Body of pancreas (tissue), 4 donors: ENCODE data around the gene FBXW8. TPM values are rescaled to one million over a fixed set of nuclear protein-coding genes. Genes with fewer than 3 reads are reported as not detected.
A peak's percentile ranks its signal among the peaks of the same experiment; 100 is the strongest.

Source experiments
- ATAC-seq: fragments of 150-250 bp; one replicate; pipeline ENCODE4 v1.9.1; 2016
- DNase-seq, 4 donors: peaks; one replicate each; pipeline ENCODE4 v3.0.0-alpha.2; 2019
- H3K27ac ChIP-seq, 4 donors: fragments of 200-600 bp; sonication (generic); 1 replicate in 3 of 4; 2 replicates in 1 of 4; pipeline versions ENCODE4 v1.5.1 to v1.6.1; 2016 to 2019; ENCODE audit warnings: mild to moderate bottlenecking in 1 of 4, mixed read lengths in 1 of 4, moderate library complexity in 1 of 4
- H3K27me3 ChIP-seq, 2 donors: fragments of 200-600 bp; sonication (generic); one replicate each; pipeline ENCODE4 v1.6.0; 2016; ENCODE audit warnings: mild to moderate bottlenecking in 1 of 2
- H3K36me3 ChIP-seq, 2 donors: fragments of 200-600 bp; sonication (generic); replicated peaks in 1 of 2; 2 replicates each; pipeline ENCODE4 v1.5.1; 2016; ENCODE audit warnings: low read depth in 2 of 2; ENCODE audit not compliant: insufficient read depth in 1 of 2
- H3K4me1 ChIP-seq: fragments of 200-600 bp; sonication (generic); one replicate; pipeline ENCODE4 v1.6.0; 2016
- H3K4me3 ChIP-seq, 2 donors: fragments of 200-600 bp; sonication (generic); 1 replicate in 1 of 2; 2 replicates in 1 of 2; pipeline ENCODE4 v1.5.1; 2016 to 2019
- H3K9me3 ChIP-seq, 3 donors: fragments of 200-600 bp; sonication (generic); 1 replicate in 2 of 3; 2 replicates in 1 of 3; pipeline ENCODE4 v1.5.1; 2016
- CTCF ChIP-seq, 7 experiments: fragments of 450-650 bp in 4 of 7; fragments of 200-600 bp in 3 of 7; sonication (generic) in 3 of 7; IDR thresholded peaks; one replicate each; pipeline ENCODE4 v1.5.1; 2016 to 2019; ENCODE audit warnings: antibody characterized with exemption in 7 of 7
- POLR2A ChIP-seq, 3 donors: fragments of 450-650 bp; IDR thresholded peaks; one replicate each; pipeline ENCODE4 v1.6.1; 2016; ENCODE audit warnings: antibody characterized with exemption in 3 of 3, mild to moderate bottlenecking in 2 of 3
- WGBS, 2 donors: methylation state at CpG; one replicate each; pipeline ENCODE4 v1.1.5; 2017; 5-methylcytosine and 5-hydroxymethylcytosine counted together
- intact Hi-C: fragments of 100-400 bp; cut with DNase I; formaldehyde crosslinking; loops from one replicate; pipeline ENCODE4 v1.15.1; 2023
- total RNA-seq, 2 donors: library from RNA; depleted of rRNA; stranded (reverse); fragments of >200 nt; gene quantifications; one replicate each; pipeline ENCODE4 v1.1.0, GENCODE V29; 2016

The FBXW8 gene
- total RNA-seq, 2 donors from 2014 or later: 12.7 to 35.3 TPM

- H3K4me3 ChIP-seq: no peak overlapping the region
- TF ChIP-seq CTCF (IDR thresholded peaks at IDR 0.05) (no peak), POLR2A (IDR thresholded peaks at IDR 0.05) (no peak)
- intact Hi-C loops: no loop called here
- WGBS, 2 donors: 93 to 100% methylated on average over 1 of the region's 1 CpG
- no peak overlapping the region for H3K27ac ChIP-seq
- no peaks in the 10 kb centered on the region for H3K9me3 ChIP-seq
- peaks cover 61% of the 10 kb centered on the region for H3K4me1 ChIP-seq
- ATAC-seq (no peak), DNase-seq (no peak)
- H3K36me3 ChIP-seq: no peaks in the 10 kb centered on the region
- no peaks in the 10 kb centered on the region for H3K27me3 ChIP-seq
These were observed 4.6 kb downstream of the FBXW8 start for GRCh38 chr12:116915326-116915725.

GRCh38 chr12:116916122-116916521 lies 5.4 kb downstream of the FBXW8 start:
- peaks cover 63% of the 10 kb centered on the region for H3K4me1 ChIP-seq
- ATAC-seq (no peak), DNase-seq (no peak)
- no peaks in the 10 kb centered on the region for H3K9me3 ChIP-seq
- no peak overlapping the region for H3K27ac ChIP-seq
- TF ChIP-seq CTCF (IDR thresholded peaks at IDR 0.05): no peak
- TF ChIP-seq POLR2A (IDR thresholded peaks at IDR 0.05): no peak
- intact Hi-C loops: no loop called here
- no peaks in the 10 kb centered on the region for H3K36me3 ChIP-seq
- no peak overlapping the region for H3K4me3 ChIP-seq
- no peaks in the 10 kb centered on the region for H3K27me3 ChIP-seq

- ATAC-seq: peak; percentile 46
These were observed 6.0 kb downstream of the FBXW8 start for GRCh38 chr12:116916714-116917114.

GRCh38 chr12:116918464-116918863 lies 7.7 kb downstream of the FBXW8 start:
- no peak overlapping the region for H3K4me3 ChIP-seq
- H3K27ac ChIP-seq: no peak overlapping the region
- WGBS, 2 donors: 92 to 95% methylated on average over 2 of the region's 2 CpGs
- TF ChIP-seq CTCF (IDR thresholded peaks at IDR 0.05): no peak
- H3K27me3 ChIP-seq: no peaks in the 10 kb centered on the region
- intact Hi-C loops: no loop called here
- peaks cover 46% of the 10 kb centered on the region for H3K4me1 ChIP-seq
- no peaks in the 10 kb centered on the region for H3K9me3 ChIP-seq
- DNase-seq (no peak), ATAC-seq (no peak)
- no peaks in the 10 kb centered on the region for H3K36me3 ChIP-seq

More at GRCh38 chr12:116916714-116917114, 6.0 kb downstream of the FBXW8 start:
- WGBS, 2 donors: 72 to 76% methylated on average over 5 of the region's 5 CpGs
- TF ChIP-seq POLR2A (IDR thresholded peaks at IDR 0.05) (no peak), CTCF (IDR thresholded peaks at IDR 0.05) (peak in 1 of 7 experiments; percentile 35)
- no peaks in the 10 kb centered on the region for H3K9me3 ChIP-seq
- H3K4me3 ChIP-seq: no peak overlapping the region
- peak in 3 of 4 donors; percentile 10 to 22 (median 19) for DNase-seq
- H3K27ac ChIP-seq: no peak overlapping the region
- peaks cover 63% of the 10 kb centered on the region for H3K4me1 ChIP-seq
- no peaks in the 10 kb centered on the region for H3K36me3 ChIP-seq
- no peaks in the 10 kb centered on the region for H3K27me3 ChIP-seq
- intact Hi-C loops: no loop called here

- Histone ChIP-seq H3K36me3 (no peaks in the 10 kb centered on the region), H3K4me3 (no peak overlapping the region), H3K4me1 (peaks cover 46% of the 10 kb centered on the region), H3K9me3 (no peaks in the 10 kb centered on the region), H3K27me3 (no peaks in the 10 kb centered on the region), H3K27ac (peak overlapping the region; percentile 1 to 57 (median 42))
- TF ChIP-seq CTCF (IDR thresholded peaks at IDR 0.05) (no peak), POLR2A (IDR thresholded peaks at IDR 0.05) (no peak)
- intact Hi-C loops: no loop called here
- ATAC-seq (peak; percentile 53), DNase-seq (peak in 1 of 4 donors; percentile 16)
- 11 to 21% methylated on average over 4 of the region's 4 CpGs for WGBS, 2 donors
These were observed 8.5 kb downstream of the FBXW8 start for GRCh38 chr12:116919247-116919661.
